HFFc6 (cell line): Measurements from ENCODE around the gene CCL21. TPM values are rescaled to one million over a fixed set of nuclear protein-coding genes. Genes with fewer than 3 reads are reported as not detected.

Experiments
- DNase-seq: peaks from one replicate; pipeline ENCODE4 v3.0.0-alpha.2; 2018
- H3K27ac Mint-ChIP-seq: 2 replicates; pipeline ENCODE4 v1.8.0; 2020; ENCODE audit warnings: mild to moderate bottlenecking, mixed read lengths
- H3K27me3 Mint-ChIP-seq: 2 replicates; pipeline ENCODE4 v1.8.0; 2021; ENCODE audit warnings: mild to moderate bottlenecking, moderate library complexity, mixed read lengths; ENCODE audit not compliant: insufficient read depth
- H3K36me3 Mint-ChIP-seq: 2 replicates; pipeline ENCODE4 v1.8.0; 2021; ENCODE audit warnings: low read depth, mixed read lengths
- H3K4me1 Mint-ChIP-seq: 2 replicates; pipeline ENCODE4 v1.8.0; 2020; ENCODE audit warnings: low read depth, mixed read lengths
- H3K4me3 Mint-ChIP-seq: 2 replicates; pipeline ENCODE4 v1.8.0; 2020; ENCODE audit warnings: mild to moderate bottlenecking, moderate library complexity, mixed read lengths
- H3K9me3 Mint-ChIP-seq: 2 replicates; pipeline ENCODE4 v1.8.0; 2020; ENCODE audit warnings: mild to moderate bottlenecking, mixed read lengths
- total RNA-seq, 6 experiments: library from RNA; stranded (reverse); fragmentation: NEBNext Ultra II Directional; extraction: Animal tissue kit (Norgen Biotek cat#: 25700); gene quantifications; 2 replicates in 1 of 6; 3 replicates in 5 of 6; pipeline ENCODE4 v1.2.3, GENCODE V29; 2021
- TF ChIP-seq, protein P1 (sequence below): fragments of 200-600 bp; sonication (generic); IDR thresholded peaks from 2 replicates; pipeline ENCODE4 v1.5.0; 2021; ENCODE audit warnings: antibody characterized with exemption, mild to moderate bottlenecking

CCL21 gene
- total RNA-seq, 6 experiments from 2014 or later: not detected

DNA sequence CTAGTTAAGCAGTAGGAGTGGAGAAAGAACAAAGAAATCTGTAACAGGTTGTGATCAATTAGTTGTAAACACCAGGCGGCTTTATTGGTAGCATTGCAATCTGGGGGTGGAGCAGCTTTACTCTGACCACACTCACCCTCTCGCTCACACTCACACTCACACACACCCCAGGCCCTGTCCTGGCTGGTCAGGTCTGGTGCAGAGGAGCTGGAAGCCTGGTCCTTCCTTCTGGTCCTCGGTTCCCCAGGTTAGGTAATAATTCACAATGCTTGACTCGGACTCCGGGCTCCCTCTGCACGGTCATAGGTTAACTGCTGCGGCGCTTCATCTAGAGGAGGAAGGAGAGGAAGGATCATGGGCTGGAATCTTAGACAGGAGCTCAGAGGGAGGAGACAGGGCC is 20.4 kb downstream of the CCL21 start:
- Mint-ChIP-seq H3K4me1 (peaks cover 18% of the 10 kb centered on the region), H3K9me3 (no peaks in the 10 kb centered on the region), H3K4me3 (no peak overlapping the region), H3K27ac (no peak overlapping the region), H3K27me3 (peaks cover under 1% of the 10 kb centered on the region), H3K36me3 (peaks cover 5% of the 10 kb centered on the region; the same call in 1 of the 2 replicates)
- no peak for DNase-seq
- TF ChIP-seq, protein P1, sequence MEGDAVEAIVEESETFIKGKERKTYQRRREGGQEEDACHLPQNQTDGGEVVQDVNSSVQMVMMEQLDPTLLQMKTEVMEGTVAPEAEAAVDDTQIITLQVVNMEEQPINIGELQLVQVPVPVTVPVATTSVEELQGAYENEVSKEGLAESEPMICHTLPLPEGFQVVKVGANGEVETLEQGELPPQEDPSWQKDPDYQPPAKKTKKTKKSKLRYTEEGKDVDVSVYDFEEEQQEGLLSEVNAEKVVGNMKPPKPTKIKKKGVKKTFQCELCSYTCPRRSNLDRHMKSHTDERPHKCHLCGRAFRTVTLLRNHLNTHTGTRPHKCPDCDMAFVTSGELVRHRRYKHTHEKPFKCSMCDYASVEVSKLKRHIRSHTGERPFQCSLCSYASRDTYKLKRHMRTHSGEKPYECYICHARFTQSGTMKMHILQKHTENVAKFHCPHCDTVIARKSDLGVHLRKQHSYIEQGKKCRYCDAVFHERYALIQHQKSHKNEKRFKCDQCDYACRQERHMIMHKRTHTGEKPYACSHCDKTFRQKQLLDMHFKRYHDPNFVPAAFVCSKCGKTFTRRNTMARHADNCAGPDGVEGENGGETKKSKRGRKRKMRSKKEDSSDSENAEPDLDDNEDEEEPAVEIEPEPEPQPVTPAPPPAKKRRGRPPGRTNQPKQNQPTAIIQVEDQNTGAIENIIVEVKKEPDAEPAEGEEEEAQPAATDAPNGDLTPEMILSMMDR: no peak

DNA sequence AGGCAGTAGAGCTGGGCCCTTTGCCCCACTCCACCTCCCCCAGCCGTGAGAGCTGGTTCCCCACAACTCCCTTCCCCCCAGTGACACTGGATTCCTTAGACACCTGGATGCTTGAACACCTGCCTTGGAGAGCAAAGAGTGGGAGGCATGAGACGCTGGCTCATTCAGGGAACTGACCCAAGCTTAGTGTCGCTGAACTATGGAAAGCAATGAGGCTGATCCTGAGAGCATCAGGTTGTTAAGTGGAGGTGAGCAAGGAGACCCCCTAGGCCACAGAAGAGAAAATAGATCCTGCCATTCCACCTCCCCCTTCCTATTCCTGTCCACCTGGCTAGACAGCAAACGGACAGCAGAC is 20.8 kb downstream of the CCL21 start:
- H3K36me3 Mint-ChIP-seq: peaks cover 5% of the 10 kb centered on the region; the same call in 1 of the 2 replicates
- peaks cover 18% of the 10 kb centered on the region for H3K4me1 Mint-ChIP-seq
- DNase-seq: no peak
- H3K27me3 Mint-ChIP-seq: peaks cover 1% of the 10 kb centered on the region
- H3K9me3 Mint-ChIP-seq: no peaks in the 10 kb centered on the region
- H3K27ac Mint-ChIP-seq: no peak overlapping the region
- no peak overlapping the region for H3K4me3 Mint-ChIP-seq
- TF ChIP-seq, protein P1: no peak

GRCh38 chr9:34688329-34689115 is 21.4 kb downstream of the CCL21 start:
- Mint-ChIP-seq H3K36me3 (peaks cover 5% of the 10 kb centered on the region; the same call in 1 of the 2 replicates), H3K4me3 (no peak overlapping the region), H3K4me1 (peaks cover 18% of the 10 kb centered on the region), H3K27ac (no peak overlapping the region), H3K9me3 (no peaks in the 10 kb centered on the region), H3K27me3 (peaks cover 1% of the 10 kb centered on the region)
- DNase-seq: no peak
- TF ChIP-seq, protein P1: no peak

- Mint-ChIP-seq H3K4me3 (no peak overlapping the region), H3K9me3 (no peaks in the 10 kb centered on the region), H3K27me3 (peaks cover 1% of the 10 kb centered on the region), H3K27ac (no peak overlapping the region), H3K36me3 (peaks cover 5% of the 10 kb centered on the region; the same call in 1 of the 2 replicates), H3K4me1 (peaks cover 18% of the 10 kb centered on the region)
- TF ChIP-seq, protein P1: no peak
- no peak for DNase-seq
These were observed 22.5 kb downstream of the CCL21 start for GRCh38 chr9:34687276-34688030.

DNA sequence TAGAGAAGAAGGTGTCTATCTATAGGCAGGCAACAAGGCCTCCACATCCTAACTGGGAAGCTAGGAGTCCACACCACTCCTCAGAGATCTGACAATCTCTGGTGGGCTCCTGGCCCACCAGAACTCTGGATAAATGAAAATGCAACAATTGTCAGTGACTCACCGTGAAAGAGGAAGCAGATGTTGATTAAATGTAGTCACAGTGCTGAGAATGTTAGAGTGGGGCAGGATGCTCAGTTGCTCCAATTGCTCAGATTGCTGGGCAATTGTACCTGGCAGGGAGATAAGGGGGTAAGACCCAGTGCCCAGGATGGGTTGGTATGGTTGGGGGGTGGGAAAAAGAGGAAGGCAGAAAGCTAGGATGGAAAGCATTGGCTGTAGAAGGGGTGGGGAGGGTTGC is 23.2 kb downstream of the CCL21 start:
- no peak for DNase-seq

More for the DNA sequence above, 23.2 kb downstream of the CCL21 start:
- Mint-ChIP-seq H3K9me3 (no peaks in the 10 kb centered on the region), H3K4me1 (peaks cover 18% of the 10 kb centered on the region), H3K36me3 (peaks cover 5% of the 10 kb centered on the region; the same call in 1 of the 2 replicates), H3K27me3 (peaks cover 1% of the 10 kb centered on the region), H3K27ac (no peak overlapping the region), H3K4me3 (no peak overlapping the region)
- TF ChIP-seq, protein P1: no peak
